VCaP (cell line): ENCODE data around the gene SMOC1.

Source experiments
- H3K27ac ChIP-seq: fragments of 450-650 bp; 2 replicates; pipeline ENCODE4 v1.5.1; 2017
- CTCF ChIP-seq: fragments of 450-650 bp; conservative IDR thresholded peaks from 2 replicates; pipeline ENCODE4 v1.5.1; 2017; ENCODE audit warnings: mild to moderate bottlenecking, moderate library complexity

Gene SMOC1

GRCh38 chr14:69879175-69880043, at the start of gene SMOC1:
Gene SMOC1, plus strand, starts transcription at chr14:69879416. Its CDS starts 263 bp downstream, at chr14:69879679.
- no peak for TF ChIP-seq CTCF
- no peak within 1 kb of the TSS for H3K27ac ChIP-seq

GRCh38 chr14:69838881-69839416, 40.3 kb upstream of the SMOC1 start:
- peak; percentile 17; the same call in 1 of the 2 replicates for TF ChIP-seq CTCF
- no peak overlapping the region for H3K27ac ChIP-seq

GRCh38 chr14:69839661-69840060, 39.6 kb upstream of the SMOC1 start:
- no peak overlapping the region for H3K27ac ChIP-seq
- no peak for TF ChIP-seq CTCF

GRCh38 chr14:69841656-69842055, 37.6 kb upstream of the SMOC1 start:
- TF ChIP-seq CTCF, result no peak
- no peak overlapping the region for H3K27ac ChIP-seq

- TF ChIP-seq CTCF, result no peak
- no peak overlapping the region for H3K27ac ChIP-seq
Measured at GRCh38 chr14:69842686-69843420, 36.4 kb upstream of the SMOC1 start.

- no peak overlapping the region for H3K27ac ChIP-seq
- no peak for TF ChIP-seq CTCF
Measured at GRCh38 chr14:69844171-69844570, 35.0 kb upstream of the SMOC1 start.

GRCh38 chr14:69845050-69845581, 34.1 kb upstream of the SMOC1 start:
- H3K27ac ChIP-seq, result no peak overlapping the region
- no peak for TF ChIP-seq CTCF
